ENCODE measurements around the gene MDC1. TPM values are rescaled to one million over a fixed set of nuclear protein-coding genes. Genes with fewer than 3 reads are reported as not detected.
"Not testable (repeated sequence)": the region's sequence is repeated elsewhere in the genome, so short reads cannot be mapped to it uniquely, and the experiment has no call there.

The MDC1 gene, protein sequence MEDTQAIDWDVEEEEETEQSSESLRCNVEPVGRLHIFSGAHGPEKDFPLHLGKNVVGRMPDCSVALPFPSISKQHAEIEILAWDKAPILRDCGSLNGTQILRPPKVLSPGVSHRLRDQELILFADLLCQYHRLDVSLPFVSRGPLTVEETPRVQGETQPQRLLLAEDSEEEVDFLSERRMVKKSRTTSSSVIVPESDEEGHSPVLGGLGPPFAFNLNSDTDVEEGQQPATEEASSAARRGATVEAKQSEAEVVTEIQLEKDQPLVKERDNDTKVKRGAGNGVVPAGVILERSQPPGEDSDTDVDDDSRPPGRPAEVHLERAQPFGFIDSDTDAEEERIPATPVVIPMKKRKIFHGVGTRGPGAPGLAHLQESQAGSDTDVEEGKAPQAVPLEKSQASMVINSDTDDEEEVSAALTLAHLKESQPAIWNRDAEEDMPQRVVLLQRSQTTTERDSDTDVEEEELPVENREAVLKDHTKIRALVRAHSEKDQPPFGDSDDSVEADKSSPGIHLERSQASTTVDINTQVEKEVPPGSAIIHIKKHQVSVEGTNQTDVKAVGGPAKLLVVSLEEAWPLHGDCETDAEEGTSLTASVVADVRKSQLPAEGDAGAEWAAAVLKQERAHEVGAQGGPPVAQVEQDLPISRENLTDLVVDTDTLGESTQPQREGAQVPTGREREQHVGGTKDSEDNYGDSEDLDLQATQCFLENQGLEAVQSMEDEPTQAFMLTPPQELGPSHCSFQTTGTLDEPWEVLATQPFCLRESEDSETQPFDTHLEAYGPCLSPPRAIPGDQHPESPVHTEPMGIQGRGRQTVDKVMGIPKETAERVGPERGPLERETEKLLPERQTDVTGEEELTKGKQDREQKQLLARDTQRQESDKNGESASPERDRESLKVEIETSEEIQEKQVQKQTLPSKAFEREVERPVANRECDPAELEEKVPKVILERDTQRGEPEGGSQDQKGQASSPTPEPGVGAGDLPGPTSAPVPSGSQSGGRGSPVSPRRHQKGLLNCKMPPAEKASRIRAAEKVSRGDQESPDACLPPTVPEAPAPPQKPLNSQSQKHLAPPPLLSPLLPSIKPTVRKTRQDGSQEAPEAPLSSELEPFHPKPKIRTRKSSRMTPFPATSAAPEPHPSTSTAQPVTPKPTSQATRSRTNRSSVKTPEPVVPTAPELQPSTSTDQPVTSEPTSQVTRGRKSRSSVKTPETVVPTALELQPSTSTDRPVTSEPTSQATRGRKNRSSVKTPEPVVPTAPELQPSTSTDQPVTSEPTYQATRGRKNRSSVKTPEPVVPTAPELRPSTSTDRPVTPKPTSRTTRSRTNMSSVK (N-terminal part only)
- 32.7 TPM for total RNA-seq
- polyA plus RNA-seq: 1 to 10 TPM; 1.2 to 5.0 (median 3.7) TPM

DNA sequence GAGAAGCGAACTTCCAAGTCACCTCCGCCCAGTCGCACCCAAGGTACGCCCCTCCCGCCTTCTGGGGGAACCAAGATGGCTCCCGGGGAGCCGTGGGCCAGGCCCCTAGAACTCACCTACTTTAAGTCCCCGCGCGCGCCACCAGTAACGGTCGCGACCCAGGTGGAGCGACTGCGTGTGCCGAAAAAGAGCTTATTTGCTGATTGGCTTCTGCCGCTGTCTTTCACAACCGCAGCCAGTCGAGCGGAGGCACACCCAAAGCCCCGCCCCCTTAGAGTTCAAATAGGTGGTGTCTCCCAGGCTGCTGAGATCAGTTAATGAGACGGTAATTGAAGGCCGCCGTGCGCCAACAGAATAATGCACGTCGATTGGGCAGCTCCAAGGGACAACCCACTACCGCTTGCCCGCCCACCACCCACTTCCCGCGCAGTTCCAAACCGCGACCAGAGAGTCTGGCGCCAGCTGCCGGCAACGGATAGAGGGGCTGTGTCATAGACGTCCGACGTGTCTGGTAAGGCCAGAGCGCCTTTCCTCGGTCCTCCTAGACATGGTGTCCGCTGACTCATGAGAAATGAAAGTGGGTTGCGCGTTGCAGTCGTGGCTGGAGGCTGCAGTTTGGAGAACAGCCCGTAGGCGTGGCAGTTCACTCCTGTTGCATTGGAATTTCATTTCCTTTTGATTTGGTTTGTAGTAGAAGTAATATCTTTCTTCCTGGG lies at the start of gene MDC1:
Gene MDC1 (minus strand): TSS at position 153 of the 716 bp plus-strand sequence. CDS start 2,106 bp downstream, outside the sequence.
- no peaks in the 10 kb centered on the region for H3K9me3 ChIP-seq (ENCODE audit: control insufficient read depth in 2 of 2, low read length in 2 of 2)
- peak within 1 kb of the TSS; percentile 92 for H3K4me3 ChIP-seq (ENCODE audit: low read depth, low read length)
- peak; percentile 98 to 100 (median 99) for DNase-seq
- H3K27me3 ChIP-seq (ENCODE audit: control insufficient read depth, insufficient read depth, low read length): no peaks in the 10 kb centered on the region
- Mint-ChIP-seq H3K4me3 (peak within 1 kb of the TSS; percentile 93 to 98 (median 98)), H3K9me3 (peaks cover 0 to 1% (median 0%) of the 10 kb centered on the region in 7 donors), H3K4me1 (peaks cover 15 to 64% (median 46%) of the 10 kb centered on the region in 4 donors), H3K27ac (peak within 1 kb of the TSS; percentile 98 to 100 (median 100)), H3K27me3 (peaks cover 9% of the 10 kb centered on the region), H3K36me3 (peaks cover 25% of the 10 kb centered on the region)
- H3K4me1 ChIP-seq (ENCODE audit: control insufficient read depth, insufficient read depth, low read length, poor library complexity, severe bottlenecking): peaks cover 35% of the 10 kb centered on the region
- ATAC-seq (ENCODE audit: low read depth in 2 of 2): peak; percentile 76 to 78
- peaks cover 27% of the 10 kb centered on the region for H3K36me3 ChIP-seq (ENCODE audit: control insufficient read depth, insufficient read depth, low read length)
- peak within 1 kb of the TSS; percentile 92 for H3K27ac ChIP-seq (ENCODE audit: insufficient read depth, low read length, poor library complexity, severe bottlenecking)

DNA sequence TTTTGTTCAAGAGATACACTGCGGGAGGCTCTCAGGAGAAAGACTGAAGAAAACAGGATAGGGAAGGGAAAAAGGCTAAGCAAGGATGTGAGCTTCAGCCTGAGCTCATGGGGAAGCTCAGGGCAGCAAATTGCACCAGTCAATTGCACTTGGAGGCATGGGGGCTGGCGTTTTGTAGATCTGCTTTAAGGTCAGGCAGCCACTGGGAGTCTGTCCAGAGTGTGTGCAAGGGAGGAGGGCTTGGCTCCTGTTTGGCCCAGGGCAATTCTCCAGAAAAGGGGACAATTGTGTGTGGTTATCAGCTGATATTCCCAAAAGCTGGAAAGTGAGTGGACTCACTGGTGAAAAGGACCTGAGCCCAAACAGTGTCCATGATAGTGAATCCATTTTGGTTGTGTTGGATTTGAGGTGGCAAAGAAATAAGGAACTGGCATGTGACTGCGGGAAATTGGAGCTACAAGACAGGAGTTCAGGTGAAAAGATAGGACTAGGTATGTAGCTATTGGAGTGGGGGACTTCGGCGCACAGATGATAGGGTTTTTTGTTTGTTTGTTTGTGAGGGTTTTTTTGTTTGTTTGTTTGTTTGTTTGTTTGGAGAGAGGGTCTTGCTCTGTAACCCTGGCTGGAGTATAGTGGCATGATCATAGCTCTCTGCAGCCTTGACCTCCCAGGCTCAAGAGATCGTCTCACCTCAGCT lies 49.5 kb upstream of the MDC1 start:
- peaks cover 24% of the 10 kb centered on the region for H3K4me1 ChIP-seq (ENCODE audit: control insufficient read depth, insufficient read depth, low read length, poor library complexity, severe bottlenecking)

DNA sequence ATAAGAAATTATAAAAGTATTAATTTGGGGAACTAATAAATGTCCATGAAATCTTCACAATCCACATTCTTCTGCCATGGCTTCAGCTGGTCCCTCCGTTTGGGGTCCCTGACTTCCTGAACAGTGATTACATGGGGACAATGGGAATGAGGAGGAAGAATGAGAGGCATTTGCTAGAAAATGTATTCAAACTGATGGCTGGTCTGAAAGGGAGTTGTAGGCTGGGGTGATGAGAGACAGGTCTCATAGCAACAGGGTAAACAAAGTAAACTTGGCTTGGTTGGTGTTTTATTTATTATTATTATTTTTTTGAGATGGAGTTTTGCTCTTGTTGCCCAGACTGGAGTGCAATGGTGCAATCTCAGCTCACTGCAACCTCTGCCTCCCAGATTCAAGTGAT lies 48.4 kb upstream of the MDC1 start:
- H3K4me3 ChIP-seq (ENCODE audit: low read depth, low read length); H3K9me3 Mint-ChIP-seq; H3K36me3 Mint-ChIP-seq; H3K27me3 Mint-ChIP-seq; H3K27ac ChIP-seq (ENCODE audit: insufficient read depth, low read length, poor library complexity, severe bottlenecking); ATAC-seq (ENCODE audit: low read depth in 2 of 2); H3K36me3 ChIP-seq (ENCODE audit: control insufficient read depth, insufficient read depth, low read length); H3K27ac Mint-ChIP-seq; DNase-seq; H3K4me3 Mint-ChIP-seq; H3K27me3 ChIP-seq (ENCODE audit: control insufficient read depth, insufficient read depth, low read length); H3K9me3 ChIP-seq (ENCODE audit: control insufficient read depth in 2 of 2, low read length in 2 of 2): not testable (repeated sequence)
- peaks cover 24 to 60% (median 43%) of the 10 kb centered on the region in 4 donors for H3K4me1 Mint-ChIP-seq
- peaks cover 24% of the 10 kb centered on the region for H3K4me1 ChIP-seq (ENCODE audit: control insufficient read depth, insufficient read depth, low read length, poor library complexity, severe bottlenecking)

More for the DNA sequence above, 49.5 kb upstream of the MDC1 start:
- Mint-ChIP-seq H3K4me1 (peaks cover 24 to 64% (median 43%) of the 10 kb centered on the region in 4 donors), H3K27me3 (no peaks in the 10 kb centered on the region), H3K36me3 (no peaks in the 10 kb centered on the region), H3K9me3 (no peaks in the 10 kb centered on the region), H3K27ac (peak overlapping the region in 1 of 3 donors; percentile 4), H3K4me3 (no peak overlapping the region)
- DNase-seq: no peak
- ATAC-seq (ENCODE audit: low read depth in 2 of 2): no peak
- Histone ChIP-seq H3K4me3 (ENCODE audit: low read depth, low read length) (no peak overlapping the region), H3K27me3 (ENCODE audit: control insufficient read depth, insufficient read depth, low read length) (no peaks in the 10 kb centered on the region), H3K36me3 (ENCODE audit: control insufficient read depth, insufficient read depth, low read length) (no peaks in the 10 kb centered on the region), H3K27ac (ENCODE audit: insufficient read depth, low read length, poor library complexity, severe bottlenecking) (no peak overlapping the region), H3K9me3 (ENCODE audit: control insufficient read depth in 2 of 2, low read length in 2 of 2) (no peaks in the 10 kb centered on the region)

DNA sequence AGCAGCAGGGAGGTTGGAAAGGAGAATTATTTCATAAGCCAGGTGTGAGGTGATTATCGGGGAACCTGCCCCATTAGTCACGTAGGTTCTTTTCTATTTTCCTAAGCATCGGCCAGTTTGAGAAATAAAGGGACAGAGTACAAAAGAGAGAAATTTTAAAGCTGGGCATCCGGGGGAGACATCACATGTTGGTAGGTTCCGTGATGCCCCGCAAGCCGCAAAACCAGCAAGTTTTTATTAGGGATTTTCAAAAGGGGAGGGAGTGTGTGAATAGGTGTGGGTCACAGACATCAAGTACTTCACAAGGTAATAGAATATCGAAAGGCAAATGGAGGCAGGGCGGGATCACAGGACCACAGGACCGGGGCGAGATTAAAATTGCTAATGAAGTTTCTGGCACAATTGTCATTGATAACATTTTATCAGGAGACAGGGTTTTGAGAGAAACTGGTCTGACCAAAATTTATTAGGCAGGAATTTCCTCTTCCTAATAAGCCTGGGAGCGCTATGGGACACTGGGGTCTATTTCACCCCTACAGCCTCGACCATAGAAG lies 47.5 kb upstream of the MDC1 start:
- not testable (repeated sequence) for H3K36me3 Mint-ChIP-seq; H3K9me3 Mint-ChIP-seq; H3K27me3 ChIP-seq (ENCODE audit: control insufficient read depth, insufficient read depth, low read length); H3K27me3 Mint-ChIP-seq; ATAC-seq (ENCODE audit: low read depth in 2 of 2); H3K27ac ChIP-seq (ENCODE audit: insufficient read depth, low read length, poor library complexity, severe bottlenecking); H3K4me3 ChIP-seq (ENCODE audit: low read depth, low read length); H3K36me3 ChIP-seq (ENCODE audit: control insufficient read depth, insufficient read depth, low read length); H3K4me3 Mint-ChIP-seq; DNase-seq; H3K9me3 ChIP-seq (ENCODE audit: control insufficient read depth in 2 of 2, low read length in 2 of 2)
- H3K4me1 Mint-ChIP-seq: peaks cover 18 to 50% (median 35%) of the 10 kb centered on the region in 4 donors
- H3K27ac Mint-ChIP-seq: peak overlapping the region; percentile 0 to 18 (median 5)
- H3K4me1 ChIP-seq (ENCODE audit: control insufficient read depth, insufficient read depth, low read length, poor library complexity, severe bottlenecking): peaks cover 18% of the 10 kb centered on the region

DNA sequence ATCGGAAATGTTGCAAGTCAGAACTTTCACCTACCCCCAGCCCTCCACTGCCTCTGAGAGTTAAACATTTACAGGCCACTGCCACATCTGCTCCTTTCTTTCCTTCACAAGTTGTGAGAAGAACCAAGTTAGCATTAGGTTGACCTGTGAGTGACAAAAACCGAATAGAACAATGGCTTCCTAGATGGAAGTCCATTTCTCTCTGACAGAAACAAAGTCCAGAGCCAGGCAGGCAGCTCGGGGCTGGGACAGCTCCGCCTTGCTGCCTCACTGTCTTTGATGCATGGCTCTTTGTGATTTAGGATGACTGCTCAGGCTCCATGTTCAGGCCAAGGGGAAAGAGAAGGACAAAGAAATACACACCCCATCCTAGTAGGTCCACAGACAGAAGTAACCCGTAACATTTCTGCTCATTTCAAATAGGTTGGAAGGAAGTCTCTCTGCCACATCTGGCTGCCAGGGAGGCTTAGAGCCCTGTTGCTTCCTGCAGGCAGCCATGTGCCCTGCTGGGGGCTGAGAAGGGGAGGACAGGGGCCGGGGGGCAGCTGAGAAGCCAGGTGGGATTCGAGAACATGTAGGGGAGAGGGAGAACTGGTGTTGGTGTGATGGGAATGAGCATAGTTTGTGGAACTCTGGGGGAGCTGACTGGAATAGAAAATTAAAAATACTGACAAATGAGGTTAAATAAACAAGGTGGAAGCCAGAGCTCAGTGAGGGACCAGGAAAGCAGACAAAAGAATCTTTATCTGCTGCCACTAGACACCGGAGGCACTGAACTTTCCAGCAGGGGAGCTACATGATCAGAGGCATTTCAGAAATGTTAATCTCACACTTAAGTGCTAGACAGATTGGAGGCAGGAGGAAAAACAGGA lies 46.8 kb upstream of the MDC1 start:
- H3K9me3 ChIP-seq (ENCODE audit: control insufficient read depth in 2 of 2, low read length in 2 of 2): no peaks in the 10 kb centered on the region
- H3K27me3 ChIP-seq (ENCODE audit: control insufficient read depth, insufficient read depth, low read length): no peaks in the 10 kb centered on the region
- peak; percentile 34 to 47 for ATAC-seq (ENCODE audit: low read depth in 2 of 2)
- H3K4me1 Mint-ChIP-seq: peaks cover 11 to 43% (median 30%) of the 10 kb centered on the region in 4 donors
- H3K36me3 ChIP-seq (ENCODE audit: control insufficient read depth, insufficient read depth, low read length): no peaks in the 10 kb centered on the region
- H3K4me3 ChIP-seq (ENCODE audit: low read depth, low read length): no peak overlapping the region
- peak overlapping the region; percentile 0 to 38 (median 18) for H3K27ac Mint-ChIP-seq
- DNase-seq: no peak
- H3K4me1 ChIP-seq (ENCODE audit: control insufficient read depth, insufficient read depth, low read length, poor library complexity, severe bottlenecking): peaks cover 11% of the 10 kb centered on the region
- H3K4me3 Mint-ChIP-seq: peak overlapping the region in 2 of 4 donors; percentile 13 to 51
- no peaks in the 10 kb centered on the region for H3K9me3 Mint-ChIP-seq
- no peaks in the 10 kb centered on the region for H3K36me3 Mint-ChIP-seq
- H3K27ac ChIP-seq (ENCODE audit: insufficient read depth, low read length, poor library complexity, severe bottlenecking): no peak overlapping the region
- H3K27me3 Mint-ChIP-seq: peaks cover 9% of the 10 kb centered on the region

DNA sequence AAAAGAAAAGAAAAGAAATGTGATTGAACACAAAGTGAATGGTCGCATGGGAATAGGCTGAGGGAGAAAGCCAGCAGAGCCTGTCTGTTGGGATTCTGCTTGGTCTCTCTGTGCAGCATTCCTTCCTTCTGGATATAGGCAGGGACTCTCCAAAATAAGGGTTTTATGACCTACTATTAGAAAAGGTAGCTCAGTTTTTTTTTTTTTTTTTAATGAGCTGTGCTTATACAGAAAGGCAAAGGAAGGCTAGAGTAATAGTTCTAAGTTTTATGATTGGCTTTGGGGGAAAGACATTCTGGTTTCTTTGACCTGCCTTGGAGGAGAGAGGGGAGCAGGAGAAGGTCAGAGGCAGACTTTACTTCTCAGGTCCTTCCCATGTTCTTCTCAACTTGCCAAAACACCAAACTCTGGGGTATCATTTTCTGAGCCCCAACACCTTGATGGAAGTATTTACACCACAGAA lies 46.1 kb upstream of the MDC1 start:
- no peak overlapping the region for H3K27ac ChIP-seq (ENCODE audit: insufficient read depth, low read length, poor library complexity, severe bottlenecking)
- H3K36me3 Mint-ChIP-seq: no peaks in the 10 kb centered on the region
- H3K27ac Mint-ChIP-seq: peak overlapping the region in 2 of 3 donors; percentile 18 to 36
- peaks cover 12% of the 10 kb centered on the region for H3K27me3 Mint-ChIP-seq
- H3K9me3 ChIP-seq (ENCODE audit: control insufficient read depth in 2 of 2, low read length in 2 of 2): no peaks in the 10 kb centered on the region
- no peaks in the 10 kb centered on the region for H3K27me3 ChIP-seq (ENCODE audit: control insufficient read depth, insufficient read depth, low read length)
- DNase-seq: no peak
- H3K36me3 ChIP-seq (ENCODE audit: control insufficient read depth, insufficient read depth, low read length): no peaks in the 10 kb centered on the region
- H3K4me3 ChIP-seq (ENCODE audit: low read depth, low read length): no peak overlapping the region
- peaks cover 5 to 37% (median 24%) of the 10 kb centered on the region in 4 donors for H3K4me1 Mint-ChIP-seq
- ATAC-seq (ENCODE audit: low read depth in 2 of 2): no peak
- H3K4me3 Mint-ChIP-seq: no peak overlapping the region
- H3K9me3 Mint-ChIP-seq: no peaks in the 10 kb centered on the region
- H3K4me1 ChIP-seq (ENCODE audit: control insufficient read depth, insufficient read depth, low read length, poor library complexity, severe bottlenecking): peaks cover 4% of the 10 kb centered on the region
